Esophagus muscularis mucosa (tissue), 4 donors: Measurements from ENCODE around the gene SEPTIN2. TPM values are rescaled to one million over a fixed set of nuclear protein-coding genes. Genes with fewer than 3 reads are reported as not detected.

Experiments
- DNase-seq: peaks from one replicate; pipeline ENCODE4 v3.0.0-alpha.2; 2017; ENCODE audit errors: extremely low spot score
- H3K27ac ChIP-seq, 4 donors: fragments of 200-600 bp; sonication (generic); replicated peaks in 1 of 4; 1 replicate in 3 of 4; 2 replicates in 1 of 4; pipeline ENCODE4 v1.5.1; 2016 to 2019; ENCODE audit warnings: mild to moderate bottlenecking in 1 of 4
- H3K27me3 ChIP-seq, 4 donors: fragments of 200-600 bp; sonication (generic); one replicate each; pipeline versions ENCODE4 v1.5.1 to v1.6.0; 2016 to 2019
- H3K36me3 ChIP-seq, 4 donors: fragments of 200-600 bp; sonication (generic); one replicate each; pipeline ENCODE4 v1.5.1; 2016 to 2019
- H3K4me1 ChIP-seq, 4 donors: fragments of 200-600 bp; sonication (generic); one replicate each; pipeline ENCODE4 v1.5.1; 2016 to 2019
- H3K4me3 ChIP-seq, 4 donors: fragments of 200-600 bp; sonication (generic); 1 replicate in 2 of 4; 2 replicates in 2 of 4; pipeline ENCODE4 v1.5.1; 2016 to 2019; ENCODE audit warnings: mild to moderate bottlenecking in 4 of 4, moderate library complexity in 1 of 4
- H3K9me3 ChIP-seq, 4 donors: fragments of 200-600 bp; sonication (generic); 1 replicate in 3 of 4; 2 replicates in 1 of 4; pipeline ENCODE4 v1.5.1; 2016 to 2019
- EP300 ChIP-seq: sonication (generic); formaldehyde crosslinking; IDR thresholded peaks from one replicate; pipeline ENCODE4 v1.6.1; 2017; ENCODE audit warnings: antibody characterized with exemption
- POLR2A ChIP-seq: fragments of 450-650 bp; IDR thresholded peaks from one replicate; pipeline ENCODE4 v1.6.1; 2017; ENCODE audit warnings: antibody characterized with exemption, moderate library complexity, mild to moderate bottlenecking, low read depth
- POLR2AphosphoS5 ChIP-seq, 2 donors: sonication (generic); formaldehyde crosslinking; IDR thresholded peaks; one replicate each; pipeline ENCODE4 v1.6.1; 2017; ENCODE audit warnings: antibody characterized with exemption in 2 of 2
- WGBS: methylation state at CpG from one replicate; pipeline ENCODE4 v1.1.5; 2018; 5-methylcytosine and 5-hydroxymethylcytosine counted together
- intact Hi-C: fragments of 100-400 bp; cut with DNase I; formaldehyde crosslinking; loops from one replicate; pipeline ENCODE4 v1.15.1; 2023
- total RNA-seq, 4 donors: library from RNA; depleted of rRNA; stranded (reverse); fragments of >200 nt; gene quantifications; one replicate each; pipeline versions ENCODE4 v1.1.0 to v1.2.1, GENCODE V29; 2016
- TF ChIP-seq, protein P1 (sequence below), 3 experiments: fragments of 200-600 bp in 2 of 3; fragments of 450-650 bp in 1 of 3; sonication (generic) in 2 of 3; IDR thresholded peaks; one replicate each; pipeline ENCODE4 v1.5.1; 2017 to 2019; ENCODE audit warnings: antibody characterized with exemption in 3 of 3, mild to moderate bottlenecking in 2 of 3, moderate library complexity in 1 of 3

SEPTIN2 gene
- total RNA-seq, 4 donors from 2014 or later = 272 to 335 (median 284) TPM

DNA sequence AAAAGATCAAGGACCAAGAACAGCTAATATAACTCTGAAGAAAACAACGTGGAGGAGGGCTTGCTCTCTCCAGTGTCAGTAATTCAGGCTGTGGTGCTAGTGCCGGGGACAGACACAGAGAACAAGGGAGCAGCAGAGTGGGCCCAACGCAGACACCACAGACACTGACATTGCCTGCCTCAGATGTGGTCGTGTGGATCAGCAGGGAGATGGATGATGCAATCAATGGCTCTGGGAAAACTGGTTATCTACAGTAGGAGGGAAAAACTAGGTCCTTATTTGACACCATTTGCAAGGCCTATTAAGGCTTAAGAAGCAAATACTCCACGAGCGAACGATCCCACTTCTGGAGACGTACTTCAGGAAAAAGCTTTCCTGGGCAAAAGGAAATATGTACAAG, 36.3 kb upstream of the SEPTIN2 start:
- H3K36me3 ChIP-seq = no peaks in the 10 kb centered on the region
- peaks cover 0 to 31% (median 22%) of the 10 kb centered on the region in 4 donors for H3K4me1 ChIP-seq
- intact Hi-C loops = no loop called here
- DNase-seq = peak; percentile 68
- no peaks in the 10 kb centered on the region for H3K27me3 ChIP-seq
- no peaks in the 10 kb centered on the region for H3K9me3 ChIP-seq
- 80% methylated on average over 8 of the region's 8 CpGs for WGBS
- no peak overlapping the region for H3K4me3 ChIP-seq
- H3K27ac ChIP-seq = no peak overlapping the region
- no peak for TF ChIP-seq POLR2AphosphoS5 (IDR thresholded peaks at IDR 0.05)
- TF ChIP-seq POLR2A = no peak
- TF ChIP-seq, protein P1, sequence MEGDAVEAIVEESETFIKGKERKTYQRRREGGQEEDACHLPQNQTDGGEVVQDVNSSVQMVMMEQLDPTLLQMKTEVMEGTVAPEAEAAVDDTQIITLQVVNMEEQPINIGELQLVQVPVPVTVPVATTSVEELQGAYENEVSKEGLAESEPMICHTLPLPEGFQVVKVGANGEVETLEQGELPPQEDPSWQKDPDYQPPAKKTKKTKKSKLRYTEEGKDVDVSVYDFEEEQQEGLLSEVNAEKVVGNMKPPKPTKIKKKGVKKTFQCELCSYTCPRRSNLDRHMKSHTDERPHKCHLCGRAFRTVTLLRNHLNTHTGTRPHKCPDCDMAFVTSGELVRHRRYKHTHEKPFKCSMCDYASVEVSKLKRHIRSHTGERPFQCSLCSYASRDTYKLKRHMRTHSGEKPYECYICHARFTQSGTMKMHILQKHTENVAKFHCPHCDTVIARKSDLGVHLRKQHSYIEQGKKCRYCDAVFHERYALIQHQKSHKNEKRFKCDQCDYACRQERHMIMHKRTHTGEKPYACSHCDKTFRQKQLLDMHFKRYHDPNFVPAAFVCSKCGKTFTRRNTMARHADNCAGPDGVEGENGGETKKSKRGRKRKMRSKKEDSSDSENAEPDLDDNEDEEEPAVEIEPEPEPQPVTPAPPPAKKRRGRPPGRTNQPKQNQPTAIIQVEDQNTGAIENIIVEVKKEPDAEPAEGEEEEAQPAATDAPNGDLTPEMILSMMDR (IDR thresholded peaks at IDR 0.05) = no peak
- TF ChIP-seq EP300 = no peak

DNA sequence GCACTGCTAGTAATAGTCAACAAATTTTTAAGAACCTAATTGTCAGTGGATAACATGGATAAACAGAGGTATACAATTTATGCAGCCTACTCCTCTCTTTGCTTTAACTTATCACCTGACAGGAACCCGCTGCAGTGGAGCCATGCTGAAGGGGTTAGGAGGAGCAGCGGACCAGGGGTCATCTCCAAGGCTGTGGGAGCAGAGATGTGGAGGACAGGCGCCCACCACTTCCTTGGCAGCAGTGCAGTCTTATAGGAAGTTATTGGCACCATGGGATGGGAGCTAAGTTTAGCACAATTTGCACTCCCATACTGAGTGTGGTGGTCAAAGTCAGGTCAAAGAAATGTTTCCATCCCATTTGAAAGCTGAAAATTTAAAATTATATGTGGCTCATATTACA, 35.9 kb upstream of the SEPTIN2 start:
- Histone ChIP-seq H3K36me3 (no peaks in the 10 kb centered on the region), H3K27ac (no peak overlapping the region), H3K4me3 (no peak overlapping the region), H3K4me1 (peaks cover 0 to 31% (median 22%) of the 10 kb centered on the region in 4 donors), H3K27me3 (no peaks in the 10 kb centered on the region), H3K9me3 (no peaks in the 10 kb centered on the region)
- DNase-seq = peak; percentile 37
- TF ChIP-seq EP300 (no peak), POLR2A (no peak), POLR2AphosphoS5 (IDR thresholded peaks at IDR 0.05) (no peak)
- TF ChIP-seq, protein P1 (IDR thresholded peaks at IDR 0.05) = no peak
- 86% methylated on average over 3 of the region's 3 CpGs for WGBS
- intact Hi-C loops = no loop called here

DNA sequence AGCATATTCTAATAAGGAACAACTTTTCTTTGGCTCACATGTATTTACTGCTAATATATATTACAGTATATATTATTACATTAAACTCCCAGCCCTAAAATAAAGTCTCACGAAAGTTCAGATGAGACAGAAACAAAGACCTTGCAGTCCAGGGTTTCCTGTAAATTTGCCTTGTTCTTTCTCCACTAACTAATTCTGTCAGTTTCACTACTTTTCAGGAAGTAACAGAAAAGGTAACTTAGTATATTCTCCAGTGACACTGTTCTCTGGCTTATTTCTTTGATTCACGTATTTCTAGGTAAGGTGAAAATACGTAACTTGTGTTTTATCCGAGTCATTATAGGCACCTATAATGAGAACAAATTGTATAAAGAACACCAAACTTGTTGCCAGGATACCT, 35.4 kb upstream of the SEPTIN2 start:
- 78% methylated on average over 4 of the region's 4 CpGs for WGBS
- no peak overlapping the region for H3K4me3 ChIP-seq
- no peaks in the 10 kb centered on the region for H3K27me3 ChIP-seq
- H3K4me1 ChIP-seq = peaks cover 0 to 31% (median 22%) of the 10 kb centered on the region in 4 donors
- DNase-seq = no peak
- H3K9me3 ChIP-seq = no peaks in the 10 kb centered on the region
- TF ChIP-seq POLR2A = no peak
- TF ChIP-seq, protein P1 (IDR thresholded peaks at IDR 0.05) = no peak
- no peak for TF ChIP-seq EP300
- no peak for TF ChIP-seq POLR2AphosphoS5 (IDR thresholded peaks at IDR 0.05)
- H3K27ac ChIP-seq = no peak overlapping the region
- H3K36me3 ChIP-seq = peaks cover 0 to 2% (median 0%) of the 10 kb centered on the region in 4 donors
- intact Hi-C loops = no loop called here

DNA sequence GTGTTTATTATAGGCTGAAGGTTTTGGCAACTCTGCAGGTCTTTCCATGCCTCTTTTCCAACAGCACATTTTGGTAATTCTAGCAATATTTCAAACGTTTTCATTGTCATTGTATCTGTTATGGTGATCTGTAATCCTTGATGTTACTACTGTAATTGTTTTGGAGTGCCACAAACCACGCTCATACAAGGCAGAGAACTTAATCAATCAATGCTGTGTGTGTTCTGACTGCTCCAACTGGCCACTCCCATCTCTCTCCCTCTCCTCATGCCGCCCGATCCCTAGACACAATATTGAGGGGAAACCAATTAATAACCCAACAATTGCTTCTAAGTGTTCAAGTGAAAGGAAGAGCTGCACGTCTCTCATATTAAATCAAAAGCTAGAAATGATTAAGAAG, 33.2 kb upstream of the SEPTIN2 start:
- H3K4me1 ChIP-seq = peaks cover 0 to 31% (median 22%) of the 10 kb centered on the region in 4 donors
- H3K36me3 ChIP-seq = peaks cover 0 to 3% (median 0%) of the 10 kb centered on the region in 4 donors
- H3K27me3 ChIP-seq = no peaks in the 10 kb centered on the region
- H3K27ac ChIP-seq = no peak overlapping the region
- peak; percentile 34 for DNase-seq
- no peak overlapping the region for H3K4me3 ChIP-seq
- TF ChIP-seq EP300 (no peak), POLR2AphosphoS5 (IDR thresholded peaks at IDR 0.05) (no peak), POLR2A (no peak)
- TF ChIP-seq, protein P1 (IDR thresholded peaks at IDR 0.05) = no peak
- 38% methylated on average over 5 of the region's 5 CpGs for WGBS
- intact Hi-C loops = no loop called here
- no peaks in the 10 kb centered on the region for H3K9me3 ChIP-seq

DNA sequence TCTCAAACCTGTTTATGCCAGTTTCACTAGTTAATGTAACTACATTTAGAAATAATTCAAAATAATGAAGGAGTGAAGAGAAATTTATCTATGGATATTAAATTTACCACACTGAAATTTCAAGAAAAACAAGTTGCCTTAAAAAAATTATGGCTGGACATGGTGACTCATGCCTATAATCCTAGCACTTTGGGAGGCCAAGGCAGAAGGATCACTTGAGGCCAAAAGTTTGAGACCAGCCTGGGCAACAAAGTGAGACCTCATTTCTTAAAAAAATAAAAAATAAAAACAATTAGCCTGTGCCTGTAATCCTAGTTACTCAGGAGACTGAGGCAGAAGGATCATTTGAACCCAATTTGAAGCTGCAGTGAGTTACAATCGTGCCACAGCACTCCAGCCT, 30.1 kb upstream of the SEPTIN2 start:
- TF ChIP-seq POLR2AphosphoS5 (IDR thresholded peaks at IDR 0.05) (no peak), EP300 (no peak), POLR2A (no peak)
- TF ChIP-seq, protein P1 (IDR thresholded peaks at IDR 0.05) = no peak
- intact Hi-C loops = no loop called here
- H3K9me3 ChIP-seq = no peaks in the 10 kb centered on the region
- DNase-seq = peak; percentile 45
- H3K4me3 ChIP-seq = no peak overlapping the region
- WGBS = 93% methylated on average over 1 of the region's 1 CpG
- H3K4me1 ChIP-seq = peaks cover 14 to 37% (median 36%) of the 10 kb centered on the region in 4 donors
- peaks cover 0 to 3% (median 0%) of the 10 kb centered on the region in 4 donors for H3K36me3 ChIP-seq
- no peaks in the 10 kb centered on the region for H3K27me3 ChIP-seq
- H3K27ac ChIP-seq = no peak overlapping the region
